Measurements from ENCODE around the gene LY6G5C. TPM values are rescaled to one million over a fixed set of nuclear protein-coding genes. Genes with fewer than 3 reads are reported as not detected.

The LY6G5C gene
- total RNA-seq, 2 donors from 2014 or later, result 0.93 to 2.0 TPM

GRCh38 chr6:31664790-31665500 is 15.9 kb downstream of the LY6G5C start, which contains the start of gene GPANK1:
Gene GPANK1 (minus strand): TSS chr6:31664997. CDS start chr6:31664478, 519 bp downstream.
- peak within 1 kb of the TSS; percentile 96 for H3K4me3 ChIP-seq (ENCODE audit: low read length)
- no peaks in the 10 kb centered on the region for H3K9me3 ChIP-seq (ENCODE audit: control insufficient read depth, low read length)
- TF ChIP-seq CTCF (conservative IDR thresholded peaks at IDR 0.05), result no peak
- Mint-ChIP-seq H3K4me3 (peak within 1 kb of the TSS; percentile 97), H3K9me3 (no peaks in the 10 kb centered on the region), H3K4me1 (peaks cover 32% of the 10 kb centered on the region), H3K27ac (peak within 1 kb of the TSS; percentile 99), H3K27me3 (ENCODE audit: insufficient read depth) (no peaks in the 10 kb centered on the region), H3K36me3 (ENCODE audit: low read depth) (peaks cover 58% of the 10 kb centered on the region)
- H3K27me3 ChIP-seq (ENCODE audit: control insufficient read depth, insufficient read depth, low read length, poor library complexity, severe bottlenecking), result no peaks in the 10 kb centered on the region
- 0% methylated on average over 25 to 39 of the region's 39 CpGs for WGBS, 2 experiments (ENCODE audit: insufficient coverage in 1 of 2, insufficient read length in 1 of 2)
- peaks cover 53% of the 10 kb centered on the region for H3K36me3 ChIP-seq (ENCODE audit: control insufficient read depth, insufficient read depth, low read length)
- peaks cover 3% of the 10 kb centered on the region for H3K4me1 ChIP-seq (ENCODE audit: control insufficient read depth, insufficient read depth, low read length)
- DNase-seq, result peak; percentile 89
- peak within 1 kb of the TSS; percentile 86 for H3K9ac ChIP-seq (ENCODE audit: extremely low read depth, low read length, poor library complexity, severe bottlenecking)
- peak within 1 kb of the TSS; percentile 86 for H3K27ac ChIP-seq (ENCODE audit: low read depth, low read length)

- no peak for TF ChIP-seq CTCF (conservative IDR thresholded peaks at IDR 0.05)
- Mint-ChIP-seq H3K4me3 (peak overlapping the region; percentile 97), H3K36me3 (ENCODE audit: low read depth) (peaks cover 50% of the 10 kb centered on the region), H3K4me1 (peaks cover 37% of the 10 kb centered on the region), H3K9me3 (no peaks in the 10 kb centered on the region), H3K27ac (peak overlapping the region; percentile 99), H3K27me3 (ENCODE audit: insufficient read depth) (no peaks in the 10 kb centered on the region)
- peak overlapping the region; percentile 86 for H3K9ac ChIP-seq (ENCODE audit: extremely low read depth, low read length, poor library complexity, severe bottlenecking)
- H3K27me3 ChIP-seq (ENCODE audit: control insufficient read depth, insufficient read depth, low read length, poor library complexity, severe bottlenecking), result no peaks in the 10 kb centered on the region
- H3K4me3 ChIP-seq (ENCODE audit: low read length), result peak overlapping the region; percentile 96
- 44 to 47% methylated on average over 8 to 17 of the region's 17 CpGs for whole genome bisulfite sequencing, 2 experiments (ENCODE audit: insufficient coverage in 1 of 2, insufficient read length in 1 of 2)
- DNase-seq, result peak; percentile 64
- peaks cover 7% of the 10 kb centered on the region for H3K4me1 ChIP-seq (ENCODE audit: control insufficient read depth, insufficient read depth, low read length)
- H3K36me3 ChIP-seq (ENCODE audit: control insufficient read depth, insufficient read depth, low read length), result peaks cover 46% of the 10 kb centered on the region
- no peaks in the 10 kb centered on the region for H3K9me3 ChIP-seq (ENCODE audit: control insufficient read depth, low read length)
- H3K27ac ChIP-seq (ENCODE audit: low read depth, low read length), result peak overlapping the region; percentile 86
These were observed 16.7 kb downstream of the LY6G5C start for GRCh38 chr6:31663961-31664789.

GRCh38 chr6:31663126-31663960 is 17.5 kb downstream of the LY6G5C start:
- 84 to 86% methylated on average over 5 to 9 of the region's 9 CpGs for whole genome bisulfite sequencing, 2 experiments (ENCODE audit: insufficient coverage in 1 of 2, insufficient read length in 1 of 2)
- Histone ChIP-seq H3K9ac (ENCODE audit: extremely low read depth, low read length, poor library complexity, severe bottlenecking) (no peak overlapping the region), H3K27ac (ENCODE audit: low read depth, low read length) (no peak overlapping the region), H3K9me3 (ENCODE audit: control insufficient read depth, low read length) (no peaks in the 10 kb centered on the region), H3K4me1 (ENCODE audit: control insufficient read depth, insufficient read depth, low read length) (peaks cover 11% of the 10 kb centered on the region), H3K36me3 (ENCODE audit: control insufficient read depth, insufficient read depth, low read length) (peaks cover 37% of the 10 kb centered on the region), H3K27me3 (ENCODE audit: control insufficient read depth, insufficient read depth, low read length, poor library complexity, severe bottlenecking) (no peaks in the 10 kb centered on the region), H3K4me3 (ENCODE audit: low read length) (peak overlapping the region; percentile 96)
- DNase-seq, result no peak
- no peaks in the 10 kb centered on the region for H3K27me3 Mint-ChIP-seq (ENCODE audit: insufficient read depth)
- peaks cover 43% of the 10 kb centered on the region for H3K36me3 Mint-ChIP-seq (ENCODE audit: low read depth)
- no peaks in the 10 kb centered on the region for H3K9me3 Mint-ChIP-seq
- H3K4me1 Mint-ChIP-seq, result peaks cover 37% of the 10 kb centered on the region
- H3K4me3 Mint-ChIP-seq, result peak overlapping the region; percentile 97
- TF ChIP-seq CTCF (conservative IDR thresholded peaks at IDR 0.05), result no peak
- peak overlapping the region; percentile 99 for H3K27ac Mint-ChIP-seq

Data from endodermal cell (in vitro differentiated cells).